ENCODE measurements around the gene STXBP3. TPM values are rescaled to one million over a fixed set of nuclear protein-coding genes. Genes with fewer than 3 reads are reported as not detected.

Gene STXBP3
- total and polyA plus RNA-seq, 2 donors (not counting 3 experiments of a cell fraction or from before 2014, with no cell fraction given): 9.4 to 44.1 TPM

GRCh38 chr1:108819878-108820277 lies 73.4 kb downstream of the STXBP3 start:
- no peaks in the 10 kb centered on the region for H3K9me3 ChIP-seq (replicated peaks; ENCODE audit: control insufficient read depth, insufficient read depth, low read length)
- peaks cover 12% of the 10 kb centered on the region for H3K4me1 ChIP-seq (ENCODE audit: control insufficient read depth, extremely low read depth, insufficient read depth, low read length)
- no peak overlapping the region for H3K27ac ChIP-seq (ENCODE audit: insufficient read depth, low read depth, low read length)
- ChIA-PET POLR2A (no interaction called here), CTCF (interaction anchor here (0.7 to 1.1 kb wide), 2 partner anchors 8 to 23 kb away, joined by 3 read pairs; no protein-coding TSS in a partner anchor)
- H3K4me2 ChIP-seq (ENCODE audit: insufficient read depth, low read length): no peak overlapping the region
- H3K27me3 ChIP-seq (ENCODE audit: control insufficient read depth in 2 of 2, insufficient read depth in 2 of 2, low read length in 2 of 2): peaks cover 0 to 7% of the 10 kb centered on the region in 2 experiments
- H3K4me3 ChIP-seq (replicated peaks in 1 of 3; ENCODE audit: insufficient read depth in 1 of 3, low read depth in 1 of 3, low read length in 3 of 3): no peak overlapping the region
- DNase-seq (ENCODE audit: low read depth, low spot score) (no peak), FAIRE-seq (no peak)
- no peaks in the 10 kb centered on the region for H3K36me3 ChIP-seq (ENCODE audit: control insufficient read depth in 2 of 2, extremely low read depth in 1 of 2, insufficient read depth in 2 of 2, low read length in 2 of 2)
- no TSS peak for BruUV-seq (replicated peaks)
- TF ChIP-seq JUN (IDR thresholded peaks at IDR 0.05; ENCODE audit: borderline replicate concordance, insufficient read depth, insufficient read length, low read depth): no peak
- no peak for TF ChIP-seq FOS (IDR thresholded peaks at IDR 0.05; ENCODE audit: borderline replicate concordance, insufficient read depth, low read length)
- TF ChIP-seq POLR2AphosphoS5 (IDR thresholded peaks at IDR 0.05; ENCODE audit: insufficient read depth, low read depth, low read length): no peak
- TF ChIP-seq POLR2A (IDR thresholded peaks at IDR 0.05; ENCODE audit: low read depth, low read length): no peak
- TF ChIP-seq, protein P1, sequence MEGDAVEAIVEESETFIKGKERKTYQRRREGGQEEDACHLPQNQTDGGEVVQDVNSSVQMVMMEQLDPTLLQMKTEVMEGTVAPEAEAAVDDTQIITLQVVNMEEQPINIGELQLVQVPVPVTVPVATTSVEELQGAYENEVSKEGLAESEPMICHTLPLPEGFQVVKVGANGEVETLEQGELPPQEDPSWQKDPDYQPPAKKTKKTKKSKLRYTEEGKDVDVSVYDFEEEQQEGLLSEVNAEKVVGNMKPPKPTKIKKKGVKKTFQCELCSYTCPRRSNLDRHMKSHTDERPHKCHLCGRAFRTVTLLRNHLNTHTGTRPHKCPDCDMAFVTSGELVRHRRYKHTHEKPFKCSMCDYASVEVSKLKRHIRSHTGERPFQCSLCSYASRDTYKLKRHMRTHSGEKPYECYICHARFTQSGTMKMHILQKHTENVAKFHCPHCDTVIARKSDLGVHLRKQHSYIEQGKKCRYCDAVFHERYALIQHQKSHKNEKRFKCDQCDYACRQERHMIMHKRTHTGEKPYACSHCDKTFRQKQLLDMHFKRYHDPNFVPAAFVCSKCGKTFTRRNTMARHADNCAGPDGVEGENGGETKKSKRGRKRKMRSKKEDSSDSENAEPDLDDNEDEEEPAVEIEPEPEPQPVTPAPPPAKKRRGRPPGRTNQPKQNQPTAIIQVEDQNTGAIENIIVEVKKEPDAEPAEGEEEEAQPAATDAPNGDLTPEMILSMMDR (IDR thresholded peaks at IDR 0.05; ENCODE audit: extremely low read depth in 1 of 2, insufficient read depth in 1 of 2, low read depth in 1 of 2, low read length in 2 of 2): no peak
- intact Hi-C loops (cut with micrococcal nuclease): loop anchor here (5.0 kb wide), 1 partner anchor 142 kb away; the partner anchor contains the start of gene CLCC1
- H3K79me2 ChIP-seq (ENCODE audit: control insufficient read depth, insufficient read depth, low read length): no peaks in the 10 kb centered on the region
- H2AFZ ChIP-seq (ENCODE audit: low read depth, low read length): no peak overlapping the region
- no peak overlapping the region for H3K9ac ChIP-seq (replicated peaks; ENCODE audit: extremely low read depth, insufficient read depth, low read length)
- no peaks in the 10 kb centered on the region for H4K20me1 ChIP-seq (replicated peaks; ENCODE audit: control insufficient read depth, extremely low read depth, insufficient read depth, low read length)
- no peaks in the 10 kb centered on the region for H3K9me1 ChIP-seq (replicated peaks; ENCODE audit: control insufficient read depth, extremely low read depth, insufficient read depth, low read length)
- dilution Hi-C loops (cut with MboI; ENCODE audit: extremely low pct_ligation_motif_present, low sequenced_read_pairs): no loop called here

DNA sequence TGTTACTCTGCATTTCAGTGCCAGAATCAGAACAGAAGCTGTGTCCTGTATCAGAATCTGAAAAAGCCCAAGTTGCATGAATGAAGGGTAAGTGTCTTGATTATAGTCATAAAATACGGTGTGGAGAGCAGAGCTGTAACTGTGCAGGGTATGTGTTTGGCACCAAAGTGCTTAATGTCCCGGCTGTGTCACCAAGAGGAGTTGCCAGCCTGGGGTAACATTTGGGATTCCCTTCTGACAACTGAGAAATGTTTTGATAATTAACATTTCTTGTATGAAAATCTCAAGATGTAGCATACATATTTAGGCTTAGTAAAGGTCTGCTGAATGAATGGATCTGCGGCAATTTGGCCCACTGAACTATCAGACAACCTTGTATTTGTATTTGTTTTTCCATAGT lies 77.2 kb downstream of the STXBP3 start:
- Histone ChIP-seq H3K36me3 (ENCODE audit: control insufficient read depth in 2 of 2, extremely low read depth in 1 of 2, insufficient read depth in 2 of 2, low read length in 2 of 2) (no peaks in the 10 kb centered on the region), H3K9ac (replicated peaks; ENCODE audit: extremely low read depth, insufficient read depth, low read length) (no peak overlapping the region), H4K20me1 (replicated peaks; ENCODE audit: control insufficient read depth, extremely low read depth, insufficient read depth, low read length) (no peaks in the 10 kb centered on the region), H3K4me1 (ENCODE audit: control insufficient read depth, extremely low read depth, insufficient read depth, low read length) (no peaks in the 10 kb centered on the region), H3K4me2 (ENCODE audit: insufficient read depth, low read length) (no peak overlapping the region), H3K9me1 (replicated peaks; ENCODE audit: control insufficient read depth, extremely low read depth, insufficient read depth, low read length) (no peaks in the 10 kb centered on the region), H3K9me3 (replicated peaks; ENCODE audit: control insufficient read depth, insufficient read depth, low read length) (no peaks in the 10 kb centered on the region), H3K4me3 (replicated peaks in 1 of 3; ENCODE audit: insufficient read depth in 1 of 3, low read depth in 1 of 3, low read length in 3 of 3) (no peak overlapping the region), H3K79me2 (ENCODE audit: control insufficient read depth, insufficient read depth, low read length) (no peaks in the 10 kb centered on the region), H3K27ac (ENCODE audit: insufficient read depth, low read depth, low read length) (no peak overlapping the region), H2AFZ (ENCODE audit: low read depth, low read length) (no peak overlapping the region), H3K27me3 (ENCODE audit: control insufficient read depth in 2 of 2, insufficient read depth in 2 of 2, low read length in 2 of 2) (peaks cover 0 to 7% of the 10 kb centered on the region in 2 experiments)
- ChIA-PET CTCF (interaction anchor here (1.5 to 11.0 kb wide), 2 partner anchors 73 to 81 kb away, joined by 4 to 247 read pairs; no protein-coding TSS in a partner anchor), POLR2A (no interaction called here)
- intact Hi-C loops (cut with micrococcal nuclease) (no loop called here), dilution Hi-C loops (cut with MboI; ENCODE audit: extremely low pct_ligation_motif_present, low sequenced_read_pairs) (no loop called here)
- no peak for FAIRE-seq
- TF ChIP-seq MYC (IDR thresholded peaks at IDR 0.05; ENCODE audit: low read depth, low read length): no peak
- TF ChIP-seq JUN (IDR thresholded peaks at IDR 0.05; ENCODE audit: borderline replicate concordance, insufficient read depth, insufficient read length, low read depth): no peak
- TF ChIP-seq POLR2A (IDR thresholded peaks at IDR 0.05; ENCODE audit: low read depth, low read length): no peak
- TF ChIP-seq, protein P1 (IDR thresholded peaks at IDR 0.05; ENCODE audit: extremely low read depth in 1 of 2, insufficient read depth in 1 of 2, low read depth in 1 of 2, low read length in 2 of 2): no peak
- TF ChIP-seq FOS (IDR thresholded peaks at IDR 0.05; ENCODE audit: borderline replicate concordance, insufficient read depth, low read length): no peak
- TF ChIP-seq GATA2 (IDR thresholded peaks at IDR 0.05; ENCODE audit: insufficient read depth, insufficient read length, low read depth, low read length): no peak
- TF ChIP-seq POLR2AphosphoS5 (IDR thresholded peaks at IDR 0.05; ENCODE audit: insufficient read depth, low read depth, low read length): no peak
- no peak for TF ChIP-seq EZH2 (IDR thresholded peaks at IDR 0.05; ENCODE audit: borderline replicate concordance, low read depth, low read length, severe bottlenecking)
- TF ChIP-seq MAX (IDR thresholded peaks at IDR 0.05; ENCODE audit: insufficient read depth, insufficient read length): no peak
- no peak for DNase-seq (ENCODE audit: low read depth, low spot score)
- no TSS peak for BruUV-seq (replicated peaks)
